GM18909 (cell line): Measurements from ENCODE around the gene DIAPH1.
A peak's percentile ranks its signal among the peaks of the same experiment; 100 is the strongest.

Source experiments
- ATAC-seq: cut with Tn5 transposase; IDR thresholded peaks from one replicate; pipeline ENCODE4 v1.9.1; 2021; ENCODE audit warnings: mild to moderate bottlenecking; ENCODE audit not compliant: unreplicated experiment, poor library complexity

Gene DIAPH1

GRCh38 chr5:141618804-141619554 is at the start of gene DIAPH1:
DIAPH1 (minus strand) TSS chr5:141619000; CDS start chr5:141618914, 86 bp downstream.
- peak; percentile 89 for ATAC-seq

- no peak for ATAC-seq
Observed at GRCh38 chr5:141665995-141666940, 47.5 kb upstream of the DIAPH1 start.

GRCh38 chr5:141664733-141665461 is 46.1 kb upstream of the DIAPH1 start:
- ATAC-seq, result peak; percentile 89

- ATAC-seq, result no peak
Observed at GRCh38 chr5:141663506-141663905, 44.7 kb upstream of the DIAPH1 start.

- no peak for ATAC-seq
Observed at GRCh38 chr5:141662028-141662427, 43.2 kb upstream of the DIAPH1 start.

GRCh38 chr5:141657937-141658545 is 39.2 kb upstream of the DIAPH1 start:
- ATAC-seq, result peak; percentile 68

- no peak for ATAC-seq
Observed at GRCh38 chr5:141657404-141657803, 38.6 kb upstream of the DIAPH1 start.

- ATAC-seq, result no peak
Observed at GRCh38 chr5:141656396-141656795, 37.6 kb upstream of the DIAPH1 start.

- no peak for ATAC-seq
Observed at GRCh38 chr5:141655020-141655419, 36.2 kb upstream of the DIAPH1 start.

- no peak for ATAC-seq
Observed at GRCh38 chr5:141654298-141654697, 35.5 kb upstream of the DIAPH1 start.

- ATAC-seq, result no peak
Observed at GRCh38 chr5:141651728-141652105, 32.9 kb upstream of the DIAPH1 start.

GRCh38 chr5:141650851-141651727 is 32.3 kb upstream of the DIAPH1 start, which contains the start of gene FCHSD1:
FCHSD1 (minus strand) TSS chr5:141651418; CDS start chr5:141651368, 50 bp downstream.
- peak; percentile 96 for ATAC-seq

- ATAC-seq, result no peak
Observed at GRCh38 chr5:141649972-141650371, 31.2 kb upstream of the DIAPH1 start.

GRCh38 chr5:141649056-141649688 is 30.4 kb upstream of the DIAPH1 start:
- ATAC-seq, result no peak

GRCh38 chr5:141647851-141648250 is 29.1 kb upstream of the DIAPH1 start:
- ATAC-seq, result no peak

GRCh38 chr5:141647242-141647641 is 28.4 kb upstream of the DIAPH1 start:
- ATAC-seq, result no peak

- no peak for ATAC-seq
Observed at GRCh38 chr5:141646026-141646425, 27.2 kb upstream of the DIAPH1 start.

GRCh38 chr5:141641634-141642267 is 23.0 kb upstream of the DIAPH1 start:
- ATAC-seq, result peak; percentile 49
